NB4 (cell line): ENCODE data around the gene COL4A1.

Experiments
- POLR2A ChIP-seq: IDR thresholded peaks from 2 replicates; pipeline ENCODE4 v1.6.1; 2011; ENCODE audit warnings: mild to moderate bottlenecking; ENCODE audit not compliant: insufficient read length; ENCODE audit errors: extremely low read depth
- TF ChIP-seq, protein P1 (sequence below): IDR thresholded peaks from one replicate; pipeline ENCODE4 v1.5.1; 2012; ENCODE audit warnings: low read depth, low read length
- TF ChIP-seq, protein P2 (sequence below): IDR thresholded peaks from 2 replicates; pipeline ENCODE4 v1.6.1; 2011; ENCODE audit warnings: low read depth, low read length

DNA sequence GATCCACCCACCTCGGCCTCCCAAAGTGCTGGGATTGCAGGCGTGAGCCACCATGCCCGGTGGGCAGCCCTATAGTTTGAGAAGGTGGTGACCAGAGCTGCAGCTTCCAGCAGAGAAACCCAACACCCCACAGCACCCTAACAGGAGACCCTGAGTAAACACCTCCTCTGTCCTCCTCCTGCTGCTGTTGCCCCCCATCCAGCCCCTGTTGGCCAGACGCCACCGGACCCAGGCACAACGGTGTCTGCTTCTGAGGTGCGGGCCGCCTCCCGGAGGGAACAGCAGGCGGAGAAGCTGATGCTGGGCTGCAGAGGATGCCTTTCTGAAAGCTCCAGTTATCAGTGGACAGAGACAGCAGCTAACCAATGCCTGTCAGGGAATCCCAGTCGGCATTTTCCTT is 175.5 kb downstream of the COL4A1 start:
- no peak for TF ChIP-seq POLR2A
- TF ChIP-seq, protein P1, sequence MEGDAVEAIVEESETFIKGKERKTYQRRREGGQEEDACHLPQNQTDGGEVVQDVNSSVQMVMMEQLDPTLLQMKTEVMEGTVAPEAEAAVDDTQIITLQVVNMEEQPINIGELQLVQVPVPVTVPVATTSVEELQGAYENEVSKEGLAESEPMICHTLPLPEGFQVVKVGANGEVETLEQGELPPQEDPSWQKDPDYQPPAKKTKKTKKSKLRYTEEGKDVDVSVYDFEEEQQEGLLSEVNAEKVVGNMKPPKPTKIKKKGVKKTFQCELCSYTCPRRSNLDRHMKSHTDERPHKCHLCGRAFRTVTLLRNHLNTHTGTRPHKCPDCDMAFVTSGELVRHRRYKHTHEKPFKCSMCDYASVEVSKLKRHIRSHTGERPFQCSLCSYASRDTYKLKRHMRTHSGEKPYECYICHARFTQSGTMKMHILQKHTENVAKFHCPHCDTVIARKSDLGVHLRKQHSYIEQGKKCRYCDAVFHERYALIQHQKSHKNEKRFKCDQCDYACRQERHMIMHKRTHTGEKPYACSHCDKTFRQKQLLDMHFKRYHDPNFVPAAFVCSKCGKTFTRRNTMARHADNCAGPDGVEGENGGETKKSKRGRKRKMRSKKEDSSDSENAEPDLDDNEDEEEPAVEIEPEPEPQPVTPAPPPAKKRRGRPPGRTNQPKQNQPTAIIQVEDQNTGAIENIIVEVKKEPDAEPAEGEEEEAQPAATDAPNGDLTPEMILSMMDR, result no peak
- TF ChIP-seq, protein P2, sequence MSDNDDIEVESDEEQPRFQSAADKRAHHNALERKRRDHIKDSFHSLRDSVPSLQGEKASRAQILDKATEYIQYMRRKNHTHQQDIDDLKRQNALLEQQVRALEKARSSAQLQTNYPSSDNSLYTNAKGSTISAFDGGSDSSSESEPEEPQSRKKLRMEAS, result no peak
